Subcutaneous adipose tissue (tissue), 4 donors: ENCODE data around the gene LARGE1. TPM values are rescaled to one million over a fixed set of nuclear protein-coding genes. Genes with fewer than 3 reads are reported as not detected.

Source experiments
- CTCF ChIP-seq: fragments of 450-650 bp; IDR thresholded peaks from one replicate; pipeline ENCODE4 v1.5.1; 2016; ENCODE audit warnings: low read depth, mild to moderate bottlenecking, control low read depth, antibody characterized with exemption, moderate library complexity
- total RNA-seq, 4 donors: library from RNA; depleted of rRNA; stranded (reverse); fragments of >200 nt; gene quantifications; one replicate each; pipeline ENCODE4 v1.1.0, GENCODE V29; 2016

The LARGE1 gene
- total RNA-seq, 4 donors from 2014 or later, result 19.4 to 28.8 (median 22.1) TPM

GRCh38 chr22:33335611-33336279 is 584.5 kb downstream of the LARGE1 start:
- TF ChIP-seq CTCF, result no peak

DNA sequence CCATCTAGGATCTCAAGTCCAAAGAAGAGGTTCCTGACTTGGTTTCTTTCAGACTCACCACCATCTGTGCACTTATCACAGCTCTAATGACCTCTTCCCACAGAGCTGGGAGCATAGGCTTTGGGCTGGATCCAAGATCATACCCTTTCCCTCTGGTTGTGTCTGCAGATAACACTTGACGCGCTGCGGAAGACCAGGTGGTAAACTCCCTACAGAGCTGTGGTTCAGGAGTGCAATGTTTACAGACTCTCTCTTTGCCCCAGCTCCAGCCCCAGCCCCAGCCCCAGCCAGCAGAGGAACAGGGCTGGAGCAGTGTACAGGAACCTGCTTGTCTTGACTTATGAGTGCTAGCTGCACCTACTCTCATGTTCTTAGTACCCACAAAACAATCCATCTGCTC is 587.7 kb downstream of the LARGE1 start:
- no peak for TF ChIP-seq CTCF

DNA sequence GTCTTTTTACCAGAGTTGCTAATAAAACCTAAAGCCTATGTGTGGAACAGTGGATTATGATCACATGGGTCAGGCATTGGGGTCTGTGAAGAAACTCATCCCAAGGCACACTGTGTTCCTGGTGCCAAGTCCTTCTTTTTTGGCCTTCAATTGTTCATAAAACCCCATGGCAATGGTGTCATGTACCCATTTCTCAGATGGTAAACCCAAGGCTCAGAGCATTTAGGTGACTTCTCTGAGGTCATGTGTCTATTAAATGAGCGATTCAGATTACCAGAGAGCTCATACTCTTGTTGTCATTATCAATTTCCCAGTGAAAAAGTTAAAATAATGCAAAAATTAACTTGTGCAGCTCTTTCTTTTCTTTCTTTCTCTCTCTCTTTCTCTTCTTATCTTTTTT is 589.3 kb downstream of the LARGE1 start:
- no peak for TF ChIP-seq CTCF

DNA sequence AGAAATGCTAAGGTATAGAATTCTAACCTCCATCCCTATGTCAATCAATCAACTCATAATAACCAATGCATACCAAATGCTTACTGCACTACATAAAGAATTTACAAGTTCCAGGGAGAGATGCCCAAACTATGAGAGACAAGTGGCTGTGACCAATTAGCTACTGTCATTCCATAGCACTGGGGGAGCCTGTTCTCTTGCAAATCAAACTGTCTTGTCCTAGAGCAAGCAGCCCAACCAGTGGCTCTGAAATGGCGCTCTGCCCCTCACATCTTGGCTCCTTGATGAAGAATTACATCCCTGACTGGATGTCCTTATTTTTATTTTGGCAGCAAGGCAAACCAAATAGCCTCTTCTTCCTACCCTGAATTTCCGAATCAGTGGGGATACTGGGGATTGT is 589.7 kb downstream of the LARGE1 start:
- no peak for TF ChIP-seq CTCF

- TF ChIP-seq CTCF, result no peak
These were observed 590.9 kb downstream of the LARGE1 start for GRCh38 chr22:33329398-33329797.

- TF ChIP-seq CTCF, result no peak
These were observed 591.4 kb downstream of the LARGE1 start for GRCh38 chr22:33328789-33329296.

- no peak for TF ChIP-seq CTCF
These were observed 592.9 kb downstream of the LARGE1 start for GRCh38 chr22:33327348-33327860.
